GM21737 (cell line): ENCODE measurements around the gene SNRPB.

ENCODE experiments used
- ATAC-seq: cut with Tn5 transposase; IDR thresholded peaks from one replicate; pipeline ENCODE4 v1.9.1; 2021; ENCODE audit warnings: mild to moderate bottlenecking, moderate library complexity; ENCODE audit not compliant: unreplicated experiment

Gene SNRPB

GRCh38 chr20:2475850-2476741 is 5.5 kb upstream of the SNRPB start:
- no peak for ATAC-seq

GRCh38 chr20:2473516-2473915 is 2.9 kb upstream of the SNRPB start:
- ATAC-seq = no peak

GRCh38 chr20:2469991-2470422 is 582 bp downstream of the SNRPB start:
- ATAC-seq = no peak

- no peak for ATAC-seq
Observed at GRCh38 chr20:2468581-2469407, 1.8 kb downstream of the SNRPB start.

- ATAC-seq = no peak
Observed at GRCh38 chr20:2467412-2467811, 3.2 kb downstream of the SNRPB start.

- no peak for ATAC-seq
Observed at GRCh38 chr20:2465100-2465499, 5.5 kb downstream of the SNRPB start.

GRCh38 chr20:2463616-2464365 is 6.8 kb downstream of the SNRPB start:
- ATAC-seq = no peak

GRCh38 chr20:2462484-2462883 is 8.1 kb downstream of the SNRPB start:
- ATAC-seq = no peak

- ATAC-seq = no peak
Observed at GRCh38 chr20:2460752-2461424, 9.7 kb downstream of the SNRPB start.

- ATAC-seq = no peak
Observed at GRCh38 chr20:2459981-2460751, 10.4 kb downstream of the SNRPB start.

- ATAC-seq = no peak
Observed at GRCh38 chr20:2458919-2459499, 11.6 kb downstream of the SNRPB start.

- ATAC-seq = no peak
Observed at GRCh38 chr20:2455771-2456497, 14.7 kb downstream of the SNRPB start.

- ATAC-seq = no peak
Observed at GRCh38 chr20:2453792-2454191, 16.8 kb downstream of the SNRPB start.

GRCh38 chr20:2451939-2452732 is 18.5 kb downstream of the SNRPB start:
- ATAC-seq = no peak

- no peak for ATAC-seq
Observed at GRCh38 chr20:2451422-2451821, 19.2 kb downstream of the SNRPB start.

- ATAC-seq = no peak
Observed at GRCh38 chr20:2449386-2449785, 21.2 kb downstream of the SNRPB start.

- ATAC-seq = no peak
Observed at GRCh38 chr20:2446845-2447244, 23.7 kb downstream of the SNRPB start.

GRCh38 chr20:2431185-2431584 is 39.4 kb downstream of the SNRPB start:
- no peak for ATAC-seq
